ENCODE measurements around the gene PDE4B.

GRCh38 chr1:66267201-66267940 is 474.7 kb downstream of the PDE4B start:
- no peak for TF ChIP-seq CTCF (IDR thresholded peaks at IDR 0.05)
- no peak for TF ChIP-seq POLR2A (IDR thresholded peaks at IDR 0.05)
